Aorta (tissue), 5 donors: ENCODE data around the gene FCN2. TPM values are rescaled to one million over a fixed set of nuclear protein-coding genes. Genes with fewer than 3 reads are reported as not detected.

Source experiments
- ATAC-seq: fragments of 200-7000 bp; cut with Tn5 transposase; one replicate; pipeline ENCODE4 v1.9.1; 2022; ENCODE audit warnings: moderate library complexity; ENCODE audit not compliant: low FRiP score
- DNase-seq, 2 donors: peaks; one replicate each; pipeline ENCODE4 v3.0.0-alpha.2; 2020
- H3K27ac ChIP-seq, 2 donors: one replicate each; pipeline ENCODE4 v1.5.1; 2013; ENCODE audit warnings: low read length in 2 of 2, mild to moderate bottlenecking in 2 of 2, moderate library complexity in 2 of 2, control low read depth in 1 of 2, inconsistent platforms in 1 of 2, low read depth in 1 of 2
- H3K27me3 ChIP-seq, 2 donors: one replicate each; pipeline ENCODE4 v1.6.1; 2013; ENCODE audit warnings: control low read depth in 1 of 2, low read length in 1 of 2, mild to moderate bottlenecking in 1 of 2, moderate library complexity in 1 of 2; ENCODE audit not compliant: insufficient read depth in 2 of 2, control insufficient read depth in 1 of 2
- H3K36me3 ChIP-seq, 2 donors: one replicate each; pipeline ENCODE4 v1.6.1; 2013; ENCODE audit warnings: control low read depth in 1 of 2, low read length in 1 of 2, mild to moderate bottlenecking in 1 of 2; ENCODE audit not compliant: insufficient read depth in 2 of 2, control insufficient read depth in 1 of 2
- H3K4me1 ChIP-seq, 2 donors: one replicate each; pipeline ENCODE4 v1.6.1; 2013; ENCODE audit warnings: low read length in 2 of 2, control low read depth in 1 of 2, mild to moderate bottlenecking in 1 of 2, moderate library complexity in 1 of 2; ENCODE audit not compliant: insufficient read depth in 2 of 2, control insufficient read depth in 1 of 2
- H3K4me3 ChIP-seq, 2 donors: one replicate each; pipeline ENCODE4 v1.5.1; 2013; ENCODE audit warnings: low read length in 2 of 2, control low read depth in 1 of 2, mild to moderate bottlenecking in 1 of 2
- H3K9me3 ChIP-seq: one replicate; pipeline ENCODE4 v1.6.1; 2013; ENCODE audit warnings: mild to moderate bottlenecking, low read length; ENCODE audit not compliant: control insufficient read depth
- WGBS, 2 donors: extraction: QIAGEN DNeasy Blood & Tissue Kit; methylation state at CpG; one replicate each; pipeline ENCODE4 v1.1.7; 2013; 5-methylcytosine and 5-hydroxymethylcytosine counted together
- intact Hi-C, 2 donors: fragments of 100-400 bp; cut with DNase I; formaldehyde crosslinking; loops; one replicate each; pipeline versions ENCODE4 v1.14.2 to v1.15.0; 2022
- polyA plus RNA-seq, 2 donors: library from polyadenylated mRNA; stranded (reverse); fragments of 200-250 nt; gene quantifications; one replicate each; pipeline ENCODE4 v1.2.3, GENCODE V29; 2013
- total RNA-seq, 2 donors: library from RNA; stranded (reverse); fragmentation: NEBNext Ultra II Directional; extraction: Animal tissue kit (Norgen Biotek cat#: 25700); gene quantifications; one replicate each; pipeline ENCODE4 v1.2.1, GENCODE V29; 2021
- donor health status: healthy with polysubstance abuse.
- donor health status: Bipolar disorder and iron deficiency.
- donor health status: DM: no; HTN: no; CAD: no.
- donor health status: DM: no; HTN: no; CAD: no.
- donor health status: DM: yes; HTN: yes; CAD: no.

Gene FCN2
- total and polyA plus RNA-seq, 4 donors = 0.32 TPM; not detected in 3

- Histone ChIP-seq H3K27me3 (no peaks in the 10 kb centered on the region), H3K4me3 (no peak overlapping the region), H3K27ac (no peak overlapping the region), H3K36me3 (no peaks in the 10 kb centered on the region), H3K9me3 (no peaks in the 10 kb centered on the region), H3K4me1 (no peaks in the 10 kb centered on the region)
- WGBS, 2 donors = 81 to 84% methylated on average over 24 of the region's 24 CpGs
- intact Hi-C loops = no loop called here
- ATAC-seq (no peak), DNase-seq (peak in 1 of 2 donors; percentile 45)
Measured at GRCh38 chr9:134909511-134910481, 29.2 kb downstream of the FCN2 start.

- Histone ChIP-seq H3K4me3 (no peak overlapping the region), H3K4me1 (no peaks in the 10 kb centered on the region), H3K36me3 (no peaks in the 10 kb centered on the region), H3K27me3 (no peaks in the 10 kb centered on the region), H3K27ac (no peak overlapping the region), H3K9me3 (no peaks in the 10 kb centered on the region)
- WGBS, 2 donors = 87 to 88% methylated on average over 20 of the region's 20 CpGs
- DNase-seq (peak in 1 of 2 donors; percentile 47), ATAC-seq (no peak)
- intact Hi-C loops = no loop called here
Measured at GRCh38 chr9:134912126-134912840, 31.7 kb downstream of the FCN2 start.

- Histone ChIP-seq H3K36me3 (no peaks in the 10 kb centered on the region), H3K27me3 (no peaks in the 10 kb centered on the region), H3K4me3 (no peak overlapping the region), H3K4me1 (no peaks in the 10 kb centered on the region), H3K27ac (no peak overlapping the region), H3K9me3 (no peaks in the 10 kb centered on the region)
- DNase-seq (peak in 1 of 2 donors; percentile 51), ATAC-seq (no peak)
- WGBS, 2 donors = 87% methylated on average over 22 of the region's 22 CpGs
- intact Hi-C loops = no loop called here
Measured at GRCh38 chr9:134913041-134913712, 32.6 kb downstream of the FCN2 start.

- Histone ChIP-seq H3K27ac (no peak overlapping the region), H3K9me3 (no peaks in the 10 kb centered on the region), H3K4me3 (no peak overlapping the region), H3K27me3 (no peaks in the 10 kb centered on the region), H3K36me3 (no peaks in the 10 kb centered on the region), H3K4me1 (no peaks in the 10 kb centered on the region)
- DNase-seq = peak in 1 of 2 donors; percentile 72
- 74 to 79% methylated on average over 23 of the region's 23 CpGs for WGBS, 2 donors
- no peak for ATAC-seq
- intact Hi-C loops = no loop called here
Measured at GRCh38 chr9:134913713-134914500, 33.3 kb downstream of the FCN2 start.

GRCh38 chr9:134914501-134914834 is 33.9 kb downstream of the FCN2 start:
- no peak for ATAC-seq
- intact Hi-C loops = no loop called here
- H3K4me3 ChIP-seq = no peak overlapping the region
- H3K27ac ChIP-seq = no peak overlapping the region
- H3K4me1 ChIP-seq = no peaks in the 10 kb centered on the region
- WGBS, 2 donors = 64 to 65% methylated on average over 7 of the region's 7 CpGs
- H3K36me3 ChIP-seq = no peaks in the 10 kb centered on the region
- H3K27me3 ChIP-seq = no peaks in the 10 kb centered on the region
- no peak for DNase-seq
- H3K9me3 ChIP-seq = no peaks in the 10 kb centered on the region

GRCh38 chr9:134915046-134915985 is 34.7 kb downstream of the FCN2 start:
- H3K36me3 ChIP-seq = no peaks in the 10 kb centered on the region
- intact Hi-C loops = no loop called here
- H3K9me3 ChIP-seq = no peaks in the 10 kb centered on the region
- WGBS, 2 donors = 83 to 86% methylated on average over 26 of the region's 26 CpGs
- no peak for ATAC-seq
- peak in 1 of 2 donors; percentile 59 for DNase-seq
- H3K4me1 ChIP-seq = no peaks in the 10 kb centered on the region
- no peak overlapping the region for H3K4me3 ChIP-seq
- H3K27me3 ChIP-seq = no peaks in the 10 kb centered on the region
- no peak overlapping the region for H3K27ac ChIP-seq

GRCh38 chr9:134916161-134916665 is 35.6 kb downstream of the FCN2 start:
- no peak for ATAC-seq
- Histone ChIP-seq H3K4me1 (no peaks in the 10 kb centered on the region), H3K27me3 (no peaks in the 10 kb centered on the region), H3K36me3 (no peaks in the 10 kb centered on the region), H3K4me3 (no peak overlapping the region), H3K9me3 (no peaks in the 10 kb centered on the region), H3K27ac (no peak overlapping the region)
- intact Hi-C loops = no loop called here
- WGBS, 2 donors = 74 to 80% methylated on average over 8 of the region's 8 CpGs
- peak in 1 of 2 donors; percentile 68 for DNase-seq
